SK-N-MC (cell line): ENCODE results near the gene CDC123.
"Not testable (repeated sequence)": the region's sequence is repeated elsewhere in the genome, so short reads cannot be mapped to it uniquely, and the experiment has no call there.

Source experiments
- DNase-seq: peaks from one replicate; pipeline ENCODE4 v3.0.0-alpha.2; 2011; ENCODE audit warnings: low read depth, low spot score
- H3K27ac ChIP-seq: fragments of 200-600 bp; sonication (generic); 2 replicates; pipeline ENCODE4 v1.5.1; 2016; ENCODE audit warnings: mixed run types
- H3K36me3 ChIP-seq: fragments of 200-600 bp; sonication (generic); 2 replicates; pipeline ENCODE4 v1.6.1; 2017; ENCODE audit warnings: antibody characterized with exemption, low read length, mixed read lengths; ENCODE audit not compliant: insufficient read depth
- H3K4me3 ChIP-seq: fragments of 200-600 bp; sonication (generic); 2 replicates; pipeline ENCODE4 v1.5.1; 2016
- H3K9ac ChIP-seq: fragments of 200-600 bp; sonication (generic); 2 replicates; pipeline ENCODE4 v1.8.0; 2017; ENCODE audit warnings: mixed run types, mixed read lengths; ENCODE audit not compliant: insufficient read length
- H3K9me3 ChIP-seq: fragments of 200-600 bp; sonication (generic); 2 replicates; pipeline ENCODE4 v1.6.1; 2017; ENCODE audit warnings: low read depth, mild to moderate bottlenecking, antibody characterized with exemption, low read length, moderate library complexity, mixed read lengths
- EZH2 ChIP-seq: fragments of 200-600 bp; sonication (generic); IDR thresholded peaks from one replicate; pipeline ENCODE4 v1.6.1; 2017; ENCODE audit warnings: antibody characterized with exemption
- FOXP2 ChIP-seq: optimal IDR thresholded peaks from 2 replicates; pipeline ENCODE3; 2011; ENCODE audit warnings: mild to moderate bottlenecking, moderate library complexity; ENCODE audit not compliant: insufficient read depth; ENCODE audit errors: extremely low read length, control extremely low read depth
- POLR2AphosphoS5 ChIP-seq: IDR thresholded peaks from 2 replicates; pipeline ENCODE4 v1.6.1; 2012; ENCODE audit warnings: mild to moderate bottlenecking, low read depth, low read length, borderline replicate concordance

The CDC123 gene

DNA sequence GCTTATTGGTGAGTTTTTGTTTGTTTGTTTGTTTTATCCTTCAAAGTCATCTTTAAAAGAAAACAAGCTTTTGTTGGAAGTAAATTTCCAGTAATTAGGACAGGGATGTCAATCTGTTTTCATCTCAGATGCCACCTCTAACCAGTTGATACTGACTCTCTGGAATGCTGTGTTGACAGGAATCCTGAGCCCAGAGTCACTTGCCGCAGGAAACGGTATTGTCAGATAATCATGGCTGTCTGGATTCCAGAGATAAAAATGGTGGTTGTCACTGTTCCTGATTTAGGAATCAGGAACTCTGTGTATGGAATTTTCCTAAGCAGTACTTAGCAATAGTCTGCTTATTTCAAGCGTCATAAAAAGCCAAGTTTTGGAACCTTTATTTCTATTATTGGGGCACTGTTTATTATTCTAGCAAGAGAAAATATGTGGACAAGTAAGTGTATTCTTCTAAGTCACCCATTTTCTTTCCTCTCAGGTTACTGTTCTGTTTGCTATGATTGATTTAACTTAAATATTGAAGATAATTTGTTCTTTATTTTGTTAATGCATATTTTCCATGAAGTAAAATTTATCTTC lies 39.2 kb downstream of the CDC123 start:
- Histone ChIP-seq H3K27ac (no peak overlapping the region), H3K9ac (no peak overlapping the region), H3K9me3 (no peaks in the 10 kb centered on the region), H3K36me3 (peaks cover 36% of the 10 kb centered on the region), H3K4me3 (no peak overlapping the region)
- no peak for DNase-seq
- TF ChIP-seq FOXP2 (no peak), POLR2AphosphoS5 (no peak), EZH2 (no peak)

DNA sequence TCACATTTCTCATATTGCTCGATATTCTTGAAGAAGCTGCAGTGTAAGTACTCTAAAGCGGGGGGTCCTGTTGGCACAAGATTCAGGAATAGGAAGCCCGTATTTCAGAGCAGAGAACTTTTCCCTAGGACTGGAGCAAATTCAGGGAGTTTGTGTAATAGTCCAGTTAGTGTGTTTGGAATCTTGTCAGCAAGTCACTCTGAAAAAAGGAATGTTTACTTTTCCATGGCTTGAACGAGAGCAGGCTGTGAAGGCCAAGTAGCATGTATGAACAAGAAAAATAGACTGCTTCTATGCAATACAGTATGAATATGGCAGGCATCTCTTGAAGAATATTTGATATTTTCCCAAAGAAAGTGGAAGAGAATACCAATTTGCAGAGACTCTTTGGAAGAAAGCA lies 39.8 kb downstream of the CDC123 start:
- DNase-seq = no peak
- Histone ChIP-seq H3K36me3 (peaks cover 36% of the 10 kb centered on the region), H3K27ac (no peak overlapping the region)

DNA sequence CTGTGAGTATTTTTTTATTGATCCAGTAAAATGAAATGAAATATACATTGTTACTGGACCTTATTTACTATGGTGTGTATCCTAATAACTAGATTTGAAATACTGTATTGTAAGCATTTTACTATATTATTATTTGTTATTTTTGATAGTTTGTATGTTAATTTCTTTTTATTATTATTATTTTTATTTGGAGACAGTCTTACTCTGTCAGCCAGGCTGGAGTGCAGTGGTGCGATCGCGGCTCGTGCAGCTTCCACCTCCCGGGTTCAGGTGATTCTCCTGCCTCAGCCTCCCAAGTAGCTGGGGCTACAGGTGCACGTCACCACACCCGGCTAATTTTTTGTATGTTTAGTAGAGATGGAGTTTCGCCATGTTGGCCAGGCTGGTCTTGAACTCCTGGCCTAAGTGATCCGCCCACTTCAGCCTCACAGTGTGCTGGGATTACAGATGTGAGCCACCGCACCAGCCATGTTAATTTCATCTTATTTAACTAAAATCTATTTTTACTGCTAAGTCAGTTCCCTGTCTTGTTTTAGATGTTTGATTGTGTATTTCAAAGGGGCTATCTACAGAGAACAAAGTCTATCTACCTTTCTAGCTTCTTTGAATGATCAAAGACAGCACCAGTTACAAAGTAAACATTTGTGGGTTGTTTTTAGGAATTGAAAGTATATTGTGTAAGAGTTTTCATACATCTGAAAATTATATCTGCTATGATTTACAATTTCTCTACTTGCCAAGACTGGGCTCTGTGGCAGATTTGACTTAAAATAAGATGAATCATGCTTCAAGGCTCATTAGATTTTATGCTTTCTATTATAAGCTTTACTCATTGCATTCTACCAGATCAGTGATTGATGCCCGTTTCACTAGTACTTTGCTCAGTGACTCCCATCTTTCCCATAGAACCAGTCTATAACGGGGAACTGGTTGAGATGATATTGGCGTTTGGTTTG lies 41.6 kb downstream of the CDC123 start:
- H3K9ac ChIP-seq = no peak overlapping the region
- no peak overlapping the region for H3K27ac ChIP-seq
- H3K9me3 ChIP-seq = no peaks in the 10 kb centered on the region
- no peak for DNase-seq
- no peak for TF ChIP-seq EZH2
- no peak for TF ChIP-seq POLR2AphosphoS5
- no peak for TF ChIP-seq FOXP2
- no peak overlapping the region for H3K4me3 ChIP-seq
- H3K36me3 ChIP-seq = peaks cover 31% of the 10 kb centered on the region

More for the DNA sequence above, 39.8 kb downstream of the CDC123 start:
- TF ChIP-seq EZH2 = no peak
- TF ChIP-seq FOXP2 = no peak
- no peak for TF ChIP-seq POLR2AphosphoS5
- H3K9ac ChIP-seq = no peak overlapping the region
- H3K9me3 ChIP-seq = no peaks in the 10 kb centered on the region
- no peak overlapping the region for H3K4me3 ChIP-seq

DNA sequence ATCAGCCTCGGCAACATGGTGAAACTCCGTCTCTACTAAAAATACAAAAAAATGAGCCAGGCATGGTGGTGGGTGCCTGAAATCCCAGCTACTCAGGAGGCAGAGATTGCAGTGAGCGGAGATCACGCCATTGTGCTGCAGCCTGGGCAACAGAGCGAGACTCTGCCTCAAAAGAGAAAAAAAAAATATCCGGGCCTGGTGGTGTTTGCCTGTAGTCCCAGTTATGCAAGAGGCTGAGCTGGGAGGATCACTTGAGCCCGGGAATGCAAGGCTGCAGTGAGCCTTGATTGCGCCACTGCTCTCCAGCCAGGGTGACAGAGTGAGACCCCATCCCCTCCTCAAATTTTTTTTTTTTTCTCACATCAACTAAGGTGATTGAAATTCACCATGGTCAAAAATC lies 42.8 kb downstream of the CDC123 start:
- TF ChIP-seq POLR2AphosphoS5 (no peak), EZH2 (no peak), FOXP2 (no peak)
- Histone ChIP-seq H3K27ac (no peak overlapping the region), H3K36me3 (peaks cover 31% of the 10 kb centered on the region), H3K9ac (no peak overlapping the region), H3K4me3 (no peak overlapping the region), H3K9me3 (no peaks in the 10 kb centered on the region)
- no peak for DNase-seq

- Histone ChIP-seq H3K4me3 (no peak overlapping the region), H3K36me3 (peaks cover 16% of the 10 kb centered on the region), H3K27ac (no peak overlapping the region), H3K9me3 (no peaks in the 10 kb centered on the region), H3K9ac (no peak overlapping the region)
- no peak for DNase-seq
- TF ChIP-seq POLR2AphosphoS5 (no peak), FOXP2 (no peak), EZH2 (no peak)
Observed at GRCh38 chr10:12241810-12242529, 46.0 kb downstream of the CDC123 start.

DNA sequence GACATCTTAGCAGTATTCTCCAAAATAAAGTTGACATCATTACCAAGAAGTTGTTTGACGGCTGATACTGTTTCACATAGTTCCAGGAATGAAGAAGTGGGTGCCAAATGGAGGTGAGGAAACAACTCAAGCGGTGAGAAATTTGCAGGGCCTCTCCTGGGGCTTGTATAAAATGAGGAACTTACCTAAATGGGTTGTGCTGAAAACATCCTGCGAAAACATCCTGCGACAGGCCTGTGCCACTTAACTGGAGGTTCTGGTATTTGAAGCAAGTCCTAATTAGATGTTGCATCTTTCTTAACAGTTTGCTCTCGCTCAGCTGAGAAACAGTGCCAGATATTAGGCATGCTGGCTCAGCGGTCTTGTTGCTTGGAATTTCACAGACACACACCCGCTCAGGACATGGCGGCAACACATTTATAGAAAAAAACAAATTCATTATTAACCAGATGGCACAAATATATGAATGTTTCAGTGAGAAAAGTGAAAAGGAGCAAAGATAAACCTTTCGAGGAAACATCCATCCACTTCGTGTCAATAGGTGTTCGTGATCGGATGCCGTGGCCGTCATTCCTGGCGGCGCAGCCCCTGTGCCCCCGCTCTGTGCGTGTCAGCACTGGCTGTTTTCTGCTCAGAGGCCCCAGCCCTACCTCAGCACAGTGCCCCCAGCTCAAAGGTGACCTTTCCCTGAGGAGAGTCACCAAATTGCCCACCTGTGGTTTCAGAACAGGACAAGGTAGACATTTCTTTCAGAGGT lies 48.1 kb downstream of the CDC123 start:
- H3K9me3 ChIP-seq = no peaks in the 10 kb centered on the region
- peaks cover 3% of the 10 kb centered on the region for H3K36me3 ChIP-seq
- TF ChIP-seq POLR2AphosphoS5 (no peak), EZH2 (no peak), FOXP2 (no peak)
- no peak for DNase-seq
- no peak overlapping the region for H3K27ac ChIP-seq
- no peak overlapping the region for H3K9ac ChIP-seq
- H3K4me3 ChIP-seq = no peak overlapping the region

DNA sequence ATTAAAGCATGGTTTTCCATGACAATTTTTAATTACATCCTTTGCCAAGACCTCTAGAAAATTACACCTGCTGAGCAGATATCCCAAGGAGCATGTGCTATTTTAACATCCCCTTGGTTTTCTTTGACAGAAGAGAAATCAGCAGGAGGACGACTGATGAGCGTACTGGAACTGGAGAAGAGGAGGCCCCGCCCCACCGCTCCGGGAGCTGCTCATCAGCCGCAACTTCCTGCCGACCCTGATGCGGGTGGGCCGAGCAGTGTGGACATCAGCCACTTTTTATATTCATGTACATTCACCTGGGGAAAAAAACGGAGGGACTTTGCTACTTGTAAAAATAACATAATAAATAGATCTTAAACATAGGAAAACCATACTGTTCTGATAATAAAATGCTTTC lies 54.2 kb downstream of the CDC123 start:
- Histone ChIP-seq H3K4me3 (no peak overlapping the region), H3K36me3 (no peaks in the 10 kb centered on the region; the same call in 1 of the 2 replicates), H3K9me3 (no peaks in the 10 kb centered on the region), H3K9ac (no peak overlapping the region), H3K27ac (no peak overlapping the region)
- no peak for DNase-seq
- no peak for TF ChIP-seq FOXP2
- TF ChIP-seq POLR2AphosphoS5 = no peak
- no peak for TF ChIP-seq EZH2

GRCh38 chr10:12250702-12251101 lies 54.7 kb downstream of the CDC123 start:
- H3K36me3 ChIP-seq, H3K4me3 ChIP-seq, DNase-seq, H3K9ac ChIP-seq, H3K27ac ChIP-seq, H3K9me3 ChIP-seq: not testable (repeated sequence)
